HL-60 (cell line): ENCODE data around the gene ENOX1.

ENCODE experiments used
- POLR2AphosphoS5 ChIP-seq: IDR thresholded peaks from 2 replicates; pipeline ENCODE4 v1.6.1; 2012; ENCODE audit warnings: low read depth
- TF ChIP-seq, protein P1 (sequence below): IDR thresholded peaks from one replicate; pipeline ENCODE4 v1.5.1; 2011; ENCODE audit warnings: low read length, control low read depth, inconsistent platforms; ENCODE audit not compliant: insufficient read depth

DNA sequence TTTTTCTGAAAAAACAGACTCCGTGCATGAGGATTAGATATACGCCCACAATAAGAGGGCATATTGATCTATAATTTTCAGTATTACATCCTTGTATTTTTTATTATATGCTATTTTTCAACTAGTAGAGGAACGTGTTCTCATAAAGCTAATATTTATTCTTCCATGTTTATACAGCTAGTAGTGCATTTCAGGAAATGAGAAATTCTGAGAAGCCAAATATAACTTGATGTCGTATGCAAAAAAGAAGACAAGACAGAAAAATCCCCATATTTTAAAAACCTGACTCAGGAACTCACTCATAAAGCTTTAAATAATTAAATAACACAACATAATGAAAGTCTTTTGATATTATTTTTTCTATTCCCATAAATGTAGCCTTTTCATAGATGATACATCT, 308.6 kb downstream of the ENOX1 start:
- TF ChIP-seq, protein P1, sequence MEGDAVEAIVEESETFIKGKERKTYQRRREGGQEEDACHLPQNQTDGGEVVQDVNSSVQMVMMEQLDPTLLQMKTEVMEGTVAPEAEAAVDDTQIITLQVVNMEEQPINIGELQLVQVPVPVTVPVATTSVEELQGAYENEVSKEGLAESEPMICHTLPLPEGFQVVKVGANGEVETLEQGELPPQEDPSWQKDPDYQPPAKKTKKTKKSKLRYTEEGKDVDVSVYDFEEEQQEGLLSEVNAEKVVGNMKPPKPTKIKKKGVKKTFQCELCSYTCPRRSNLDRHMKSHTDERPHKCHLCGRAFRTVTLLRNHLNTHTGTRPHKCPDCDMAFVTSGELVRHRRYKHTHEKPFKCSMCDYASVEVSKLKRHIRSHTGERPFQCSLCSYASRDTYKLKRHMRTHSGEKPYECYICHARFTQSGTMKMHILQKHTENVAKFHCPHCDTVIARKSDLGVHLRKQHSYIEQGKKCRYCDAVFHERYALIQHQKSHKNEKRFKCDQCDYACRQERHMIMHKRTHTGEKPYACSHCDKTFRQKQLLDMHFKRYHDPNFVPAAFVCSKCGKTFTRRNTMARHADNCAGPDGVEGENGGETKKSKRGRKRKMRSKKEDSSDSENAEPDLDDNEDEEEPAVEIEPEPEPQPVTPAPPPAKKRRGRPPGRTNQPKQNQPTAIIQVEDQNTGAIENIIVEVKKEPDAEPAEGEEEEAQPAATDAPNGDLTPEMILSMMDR = no peak
- TF ChIP-seq POLR2AphosphoS5 = no peak
